Fibroblast of peridontal ligament (primary cell): ENCODE data around the gene GCDH.
"Not testable (repeated sequence)": the region's sequence is repeated elsewhere in the genome, so short reads cannot be mapped to it uniquely, and the experiment has no call there.

Experiments used
- DNase-seq: peaks from one replicate; pipeline ENCODE4 v3.0.0-alpha.2; 2010; ENCODE audit errors: extremely low read depth

The GCDH gene

DNA sequence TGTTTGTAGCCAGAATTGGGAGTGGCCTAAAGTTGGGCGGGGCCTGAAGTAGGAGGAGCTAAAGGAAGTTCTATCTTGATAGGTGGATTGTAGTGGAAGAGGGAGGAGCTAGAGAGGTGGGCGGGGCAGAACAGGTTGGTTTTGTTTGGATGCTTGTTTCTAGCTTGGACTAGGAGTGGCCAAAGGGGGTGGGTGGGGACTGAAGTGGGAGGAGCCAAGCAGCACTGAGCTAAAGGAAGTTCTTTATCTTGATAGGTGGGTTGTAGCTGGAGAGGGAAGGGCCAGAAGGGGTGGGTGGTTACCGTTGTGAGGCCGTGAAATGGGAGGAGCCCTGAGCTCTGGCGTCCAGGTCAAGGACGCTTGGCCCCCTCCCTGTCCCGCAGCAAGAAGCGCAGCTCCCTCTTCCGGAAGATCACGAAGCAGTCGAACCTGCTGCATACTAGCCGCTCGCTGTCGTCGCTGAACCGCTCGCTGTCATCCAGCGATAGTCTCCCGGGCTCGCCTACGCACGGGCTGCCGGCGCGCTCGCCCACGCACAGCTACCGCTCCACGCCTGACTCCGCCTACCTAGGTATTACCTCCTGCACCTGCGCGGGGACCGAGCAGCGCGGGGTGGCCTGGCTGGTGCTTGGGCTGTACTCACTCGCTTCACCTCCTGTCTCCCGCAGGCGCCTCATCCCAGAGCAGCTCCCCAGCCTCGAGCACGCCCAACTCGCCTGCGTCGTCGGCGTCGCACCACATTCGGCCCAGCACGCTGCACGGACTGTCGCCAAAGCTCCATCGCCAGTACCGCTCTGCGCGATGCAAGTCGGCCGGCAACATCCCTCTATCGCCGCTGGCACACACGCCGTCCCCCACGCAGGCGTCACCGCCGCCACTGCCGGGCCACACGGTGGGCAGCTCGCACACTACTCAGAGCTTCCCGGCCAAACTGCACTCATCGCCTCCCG, 17.7 kb upstream of the GCDH start:
- DNase-seq = no peak

- no peak for DNase-seq
These were observed 16.8 kb upstream of the GCDH start for GRCh38 chr19:12873891-12874745.

- DNase-seq = no peak
These were observed 15.9 kb upstream of the GCDH start for GRCh38 chr19:12875086-12875485.

DNA sequence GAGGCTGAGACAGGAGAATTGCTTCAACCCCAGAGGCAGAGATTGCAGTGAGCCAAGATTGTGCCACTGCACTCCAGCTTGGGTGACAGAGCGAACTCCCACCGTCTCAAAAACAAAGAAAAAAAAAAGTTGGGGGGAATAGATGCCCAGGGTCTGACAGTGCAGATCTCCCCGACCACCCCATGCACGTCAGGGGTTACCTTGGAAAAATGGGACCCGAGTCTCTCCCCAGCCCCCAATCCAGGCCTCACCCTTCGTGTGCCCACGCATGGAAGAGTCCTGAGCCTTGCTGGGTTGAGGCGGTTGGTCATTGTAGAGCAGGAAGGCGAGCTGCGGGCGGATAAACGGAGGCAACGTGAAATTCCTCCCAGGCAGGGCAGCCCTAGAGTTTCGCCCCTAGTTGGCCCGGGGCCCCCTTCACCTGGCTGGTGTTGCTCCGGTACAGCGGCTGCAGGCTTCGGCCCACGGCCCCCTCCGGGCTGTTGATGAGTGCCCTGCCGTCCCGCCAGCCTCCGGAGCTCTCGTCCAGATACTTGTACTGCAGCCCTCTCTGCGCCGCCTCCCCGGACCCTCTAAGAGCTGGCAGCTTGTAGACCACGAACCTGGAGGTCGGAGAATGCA, 10.3 kb upstream of the GCDH start:
- DNase-seq = no peak

DNA sequence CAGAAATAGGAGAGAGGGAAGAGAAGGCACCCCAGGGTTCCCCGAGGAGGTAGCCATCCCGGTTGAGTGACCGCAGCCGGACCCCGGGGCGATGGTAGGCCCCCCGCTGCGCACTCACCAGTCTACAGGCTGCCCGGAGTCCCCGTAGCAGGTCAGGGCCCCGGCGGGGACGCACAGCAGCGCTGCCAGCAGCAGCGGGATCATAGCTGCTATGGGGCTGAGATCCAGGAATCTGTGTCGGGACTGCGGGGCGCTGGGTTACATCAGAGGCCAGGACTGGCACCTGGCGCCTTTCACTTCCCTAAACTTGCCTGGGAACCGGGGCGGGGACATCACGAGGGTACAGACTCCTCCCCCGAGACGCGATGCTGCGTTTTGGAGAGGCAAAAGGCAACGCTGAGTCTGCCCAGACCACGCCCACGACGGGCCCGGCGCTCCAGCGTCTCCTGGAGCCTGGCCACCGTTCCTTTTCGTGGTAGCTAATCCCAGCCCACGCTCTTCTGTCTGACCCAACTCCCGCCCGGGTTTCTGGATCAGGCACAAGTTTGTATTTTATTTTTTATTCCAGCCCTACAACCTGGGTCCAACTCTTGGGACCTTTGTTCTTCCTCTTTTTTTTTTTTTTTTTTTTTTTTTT, 9.7 kb upstream of the GCDH start, which contains the start of gene DNASE2:
Gene DNASE2 (minus strand): TSS at position 278 of the 637 bp plus-strand sequence. CDS start 74 bp downstream, at position 204.
- DNase-seq = peak; percentile 89

- DNase-seq = no peak
These were observed 8.4 kb upstream of the GCDH start for GRCh38 chr19:12882589-12882988.

DNA sequence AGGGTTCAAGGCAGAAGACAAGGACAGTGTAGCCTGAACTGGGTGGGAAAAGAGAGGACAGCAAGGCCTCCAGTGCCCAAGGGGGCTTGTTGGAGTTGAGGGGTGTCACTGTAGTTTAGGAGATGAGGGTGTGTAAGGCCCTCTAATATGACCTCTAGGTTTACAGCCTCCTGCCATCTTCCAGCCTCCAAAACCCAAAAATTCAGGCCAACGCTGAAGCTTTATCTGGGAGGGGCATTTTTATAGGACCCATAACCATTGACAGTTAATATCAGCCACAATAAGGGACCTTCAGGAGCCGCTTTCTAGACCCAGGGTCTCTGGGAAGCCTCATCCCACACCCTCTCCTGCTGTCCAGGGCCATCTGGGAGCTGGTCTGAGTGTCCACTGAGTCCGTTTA, 6.8 kb upstream of the GCDH start:
- DNase-seq = no peak

- no peak for DNase-seq
These were observed 6.4 kb upstream of the GCDH start for GRCh38 chr19:12884627-12884925.

DNA sequence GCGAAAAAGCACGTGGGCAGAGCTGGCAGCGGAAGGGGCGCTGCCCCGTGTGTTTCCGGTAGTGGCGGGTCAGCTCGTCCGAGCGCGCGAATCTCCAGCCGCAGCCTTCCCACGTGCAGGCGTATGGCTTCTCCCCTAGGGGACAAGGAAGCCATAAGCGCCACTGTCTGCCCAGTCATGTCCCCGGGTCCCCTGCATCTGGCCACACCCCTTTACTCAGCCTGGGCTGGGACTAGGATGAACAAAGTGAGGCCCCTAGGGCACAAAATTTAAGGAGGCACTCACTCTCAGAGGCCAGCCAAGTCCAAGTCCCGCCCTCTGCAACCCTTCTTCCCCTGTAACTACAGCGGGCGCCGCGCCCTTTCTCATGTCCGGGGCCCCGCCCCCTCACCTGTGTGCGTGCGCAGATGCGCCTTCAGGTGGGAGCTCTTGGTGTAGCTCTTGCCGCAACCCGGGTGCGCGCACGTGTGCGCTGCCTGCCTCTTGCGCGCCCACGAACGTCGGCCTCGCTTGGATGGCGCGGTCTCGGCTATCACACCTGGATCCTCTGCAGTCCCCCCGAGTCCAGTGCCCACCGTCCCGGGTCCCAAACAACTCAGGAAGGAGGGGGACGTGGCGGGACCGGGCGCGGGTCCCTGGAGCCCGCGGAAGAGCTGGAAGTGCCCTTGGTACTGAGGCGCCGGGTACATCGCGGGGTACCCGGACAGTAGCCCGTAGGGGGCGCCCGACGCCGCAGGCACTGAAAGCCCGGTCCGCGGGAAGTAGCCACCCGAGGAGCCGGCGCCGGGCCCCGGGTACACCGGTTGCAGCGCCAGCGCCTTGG, 5.8 kb upstream of the GCDH start:
- DNase-seq = peak; percentile 25

GRCh38 chr19:12885749-12886650, 5.0 kb upstream of the GCDH start:
- DNase-seq = no peak

- no peak for DNase-seq
These were observed 4.3 kb upstream of the GCDH start for GRCh38 chr19:12886651-12886968.

DNA sequence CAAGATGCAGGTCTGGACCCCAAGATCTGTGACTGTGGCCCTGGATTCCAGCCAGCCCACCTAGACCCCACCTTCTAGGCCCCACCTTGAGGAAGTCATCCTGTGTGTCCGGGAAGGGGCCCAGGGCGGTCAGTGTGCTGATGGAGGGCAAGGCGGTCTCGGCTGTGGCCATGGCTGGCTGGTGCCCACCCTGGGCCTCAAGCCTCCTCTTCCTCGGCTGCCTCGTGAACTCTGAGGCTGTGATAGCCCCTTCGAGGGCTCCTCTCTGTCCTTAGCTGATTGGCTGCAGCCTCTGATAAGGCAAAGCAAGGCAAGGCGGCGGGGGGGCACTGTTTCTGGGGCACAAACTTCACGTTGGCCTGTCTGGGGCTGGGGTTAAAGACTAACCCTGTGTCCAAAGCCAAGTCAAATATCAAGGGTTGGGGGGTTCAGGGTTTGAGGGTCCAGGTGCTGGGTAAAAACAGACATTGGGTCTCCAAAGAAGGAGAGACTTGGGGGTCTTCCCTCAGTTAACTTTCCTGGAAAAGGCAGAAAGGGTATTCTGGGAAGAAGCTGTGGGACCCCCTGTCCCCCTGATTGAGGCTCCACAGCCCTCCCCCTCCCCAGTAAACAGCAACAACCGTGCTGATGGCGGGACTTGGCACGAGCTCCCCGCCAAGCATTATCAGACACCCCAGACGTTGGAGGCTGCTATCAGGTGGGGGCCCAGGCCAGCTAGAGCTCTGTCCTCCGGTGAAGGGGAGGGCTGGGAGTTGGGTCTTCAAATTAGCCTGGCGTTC, 3.8 kb upstream of the GCDH start, which contains the start of gene KLF1:
Gene KLF1 (minus strand): TSS at position 233 of the 779 bp plus-strand sequence. CDS start 61 bp downstream, at position 172.
- no peak for DNase-seq

GRCh38 chr19:12888006-12888603, 2.9 kb upstream of the GCDH start:
- no peak for DNase-seq

- not testable (repeated sequence) for DNase-seq
These were observed 617 bp upstream of the GCDH start for GRCh38 chr19:12890299-12890786.

DNA sequence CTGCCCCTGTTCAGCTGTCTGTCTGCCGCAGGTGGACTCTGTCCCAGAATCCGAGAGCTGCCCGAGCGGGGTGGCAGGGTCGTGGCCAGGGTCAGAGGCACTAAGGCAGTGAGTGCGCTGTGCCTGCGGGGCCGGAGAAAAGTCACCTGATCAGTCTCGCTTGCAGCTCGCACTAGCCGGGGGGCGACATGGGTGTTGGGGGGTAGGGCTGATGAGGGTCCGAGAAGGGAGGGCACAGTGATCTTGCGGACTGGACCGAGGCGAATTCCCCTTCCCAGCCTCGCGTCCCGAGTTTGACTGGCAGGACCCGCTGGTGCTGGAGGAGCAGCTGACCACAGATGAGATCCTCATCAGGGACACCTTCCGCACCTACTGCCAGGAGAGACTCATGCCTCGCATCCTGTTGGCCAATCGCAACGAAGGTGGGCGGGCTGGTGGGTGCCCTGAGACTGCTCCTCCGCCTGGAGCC, 627 bp downstream of the GCDH start:
- DNase-seq = no peak

DNA sequence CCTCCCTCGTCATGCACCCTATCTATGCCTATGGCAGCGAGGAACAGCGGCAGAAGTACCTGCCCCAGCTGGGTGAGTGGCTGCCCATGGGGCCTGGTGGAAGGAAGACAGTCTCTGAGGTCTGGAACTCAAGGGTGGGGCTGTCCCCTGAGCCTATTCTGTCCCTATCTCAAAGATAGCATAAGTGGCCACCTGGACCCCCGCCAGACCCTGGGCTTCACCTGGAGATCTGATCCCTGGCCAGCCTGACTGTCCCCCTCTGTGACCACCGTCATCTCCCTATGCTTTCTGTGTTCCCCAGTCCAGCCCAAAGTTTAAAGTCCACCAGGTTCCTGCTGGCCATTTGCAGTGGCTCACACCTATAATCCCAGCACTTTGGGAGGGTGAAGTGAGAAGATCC, 2.6 kb downstream of the GCDH start:
- DNase-seq = no peak

- no peak for DNase-seq
These were observed 5.5 kb downstream of the GCDH start for GRCh38 chr19:12896460-12896859.

- no peak for DNase-seq
These were observed 9.0 kb downstream of the GCDH start for GRCh38 chr19:12899891-12900518.
